ENCODE measurements around the gene MARCHF6. TPM values are rescaled to one million over a fixed set of nuclear protein-coding genes. Genes with fewer than 3 reads are reported as not detected.
"Not testable (repeated sequence)": the region's sequence is repeated elsewhere in the genome, so short reads cannot be mapped to it uniquely, and the experiment has no call there.

Gene MARCHF6
- polyA plus RNA-seq, 3 donors from 2014 or later = 23.3 to 54.5 (median 52.5) TPM

DNA sequence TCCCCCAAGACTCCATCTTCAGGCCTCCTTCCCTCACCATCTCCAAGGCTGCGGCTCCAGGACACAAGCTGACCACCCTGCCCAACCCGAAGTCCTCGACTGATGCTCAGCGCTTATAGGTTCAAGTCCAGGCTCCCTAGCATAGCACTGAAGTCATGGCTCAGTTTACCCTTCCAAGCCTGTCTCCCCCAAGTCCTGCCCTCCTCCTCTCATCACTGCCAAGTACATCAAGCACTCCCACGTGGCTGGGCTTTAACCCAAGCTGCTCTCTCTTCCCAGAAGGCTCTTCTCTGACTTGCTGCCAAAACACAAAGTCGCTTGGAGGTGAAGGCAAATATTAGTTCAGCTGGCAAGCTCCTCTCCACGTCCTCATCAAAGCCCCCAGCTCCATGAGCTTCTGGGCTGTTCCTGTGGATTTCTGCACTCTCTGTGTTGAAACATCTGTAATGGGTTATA lies 22.1 kb upstream of the MARCHF6 start:
- H3K4me3 Mint-ChIP-seq = no peak overlapping the region
- peaks cover 9 to 16% (median 10%) of the 10 kb centered on the region in 3 donors for H3K27me3 Mint-ChIP-seq (ENCODE audit: low read depth in 3 of 3)
- peaks cover 5 to 6% of the 10 kb centered on the region in 2 donors for H3K4me1 Mint-ChIP-seq
- no peak for DNase-seq
- no peaks in the 10 kb centered on the region for H3K9me3 Mint-ChIP-seq
- no peaks in the 10 kb centered on the region for H3K36me3 Mint-ChIP-seq
- no peak overlapping the region for H3K27ac Mint-ChIP-seq

DNA sequence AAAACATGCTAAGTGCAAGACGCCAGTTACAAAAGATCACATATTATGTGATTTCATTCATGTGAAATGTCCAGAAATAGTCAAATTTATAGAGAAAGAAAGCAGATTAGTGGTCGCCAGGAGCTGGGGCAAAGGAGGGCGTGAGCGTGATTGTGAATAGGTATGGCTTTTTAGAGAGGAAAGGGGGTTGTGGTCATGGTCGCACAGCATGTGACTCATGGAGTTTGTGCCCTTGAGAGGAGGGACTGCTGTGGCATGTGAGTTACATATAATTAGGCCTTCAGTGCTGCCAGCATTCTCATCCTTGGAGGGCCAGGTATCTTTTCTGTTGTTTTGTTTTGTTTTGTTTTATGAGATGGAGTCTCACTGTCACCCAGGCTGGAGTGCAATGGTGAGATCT lies 21.2 kb upstream of the MARCHF6 start:
- Mint-ChIP-seq H3K9me3 (no peaks in the 10 kb centered on the region), H3K36me3 (no peaks in the 10 kb centered on the region), H3K4me1 (peaks cover 5 to 6% of the 10 kb centered on the region in 2 donors), H3K27ac (no peak overlapping the region), H3K27me3 (ENCODE audit: low read depth in 3 of 3) (peaks cover 9 to 16% (median 10%) of the 10 kb centered on the region in 3 donors), H3K4me3 (peak overlapping the region; percentile 22 to 69 (median 45))
- DNase-seq = no peak

DNA sequence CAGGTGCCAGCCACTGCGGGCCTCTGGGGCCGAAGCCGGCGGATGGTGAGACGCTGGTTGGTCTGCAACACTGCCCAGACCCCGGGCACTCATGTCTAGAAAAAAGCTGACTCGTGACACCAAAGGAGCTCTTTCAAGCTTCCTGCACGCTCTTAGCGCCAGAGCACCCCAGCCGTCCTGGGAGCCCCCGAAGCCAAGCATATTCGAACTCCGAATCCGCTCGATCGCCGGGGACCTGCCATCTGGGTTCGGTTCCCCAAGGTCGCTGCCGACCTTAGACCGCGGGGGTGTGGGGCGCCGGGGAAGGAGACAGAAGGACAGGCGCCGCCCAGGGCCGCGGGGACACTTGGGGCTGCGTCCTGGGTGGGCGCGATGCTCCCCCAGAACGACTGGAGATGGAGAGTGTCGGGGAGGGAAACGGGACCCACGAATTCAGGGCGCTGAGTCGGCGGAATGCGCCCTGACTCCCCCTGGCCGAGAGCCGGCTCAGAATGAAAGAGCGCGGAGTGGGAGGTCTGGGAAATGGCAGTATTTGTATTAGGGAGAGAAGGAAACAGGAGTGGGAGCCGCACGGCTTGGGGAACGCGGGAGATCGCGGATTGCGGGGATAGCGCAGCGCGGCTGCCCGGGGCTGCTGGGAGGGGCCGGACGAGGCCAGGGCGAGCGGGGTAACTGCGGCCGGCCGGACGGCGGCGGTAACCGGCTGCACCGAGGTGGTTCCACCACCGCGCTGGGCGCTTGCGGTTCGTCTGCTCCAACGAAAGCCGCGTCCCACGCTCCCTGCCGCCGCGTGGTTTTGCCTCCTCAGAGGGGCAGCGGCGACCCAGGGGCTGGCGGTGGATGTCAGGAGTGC lies 20.1 kb upstream of the MARCHF6 start:
- Mint-ChIP-seq H3K4me1 (peaks cover 5 to 6% of the 10 kb centered on the region in 2 donors), H3K27me3 (ENCODE audit: low read depth in 3 of 3) (peaks cover 9 to 16% (median 10%) of the 10 kb centered on the region in 3 donors), H3K4me3 (peak overlapping the region; percentile 77 to 93 (median 88)), H3K27ac (peak overlapping the region in 1 of 6 donors; percentile 34), H3K36me3 (no peaks in the 10 kb centered on the region), H3K9me3 (no peaks in the 10 kb centered on the region)
- DNase-seq = peak in 2 of 3 donors; percentile 21 to 26

DNA sequence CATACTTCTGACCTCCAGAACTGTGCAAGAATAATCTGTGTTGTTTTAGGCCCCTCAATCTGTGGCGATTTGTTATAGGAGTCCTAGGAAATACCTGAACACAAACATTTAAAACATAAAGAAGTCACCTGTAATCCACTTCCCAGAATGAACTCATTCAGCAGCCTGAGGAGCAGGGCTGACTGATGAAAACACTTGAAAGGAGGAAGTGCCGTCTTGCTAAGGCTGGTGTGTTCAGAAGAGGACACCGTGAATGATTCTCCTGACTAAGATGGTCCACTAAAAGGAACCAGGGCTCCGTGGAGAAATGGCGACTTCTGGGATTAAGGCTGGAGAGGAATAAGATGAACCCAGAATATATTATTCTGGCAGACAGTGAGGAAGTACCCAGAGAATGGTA lies 18.7 kb upstream of the MARCHF6 start:
- Mint-ChIP-seq H3K27ac (no peak overlapping the region), H3K27me3 (ENCODE audit: low read depth in 3 of 3) (peaks cover 9 to 16% (median 11%) of the 10 kb centered on the region in 3 donors), H3K36me3 (no peaks in the 10 kb centered on the region), H3K9me3 (no peaks in the 10 kb centered on the region), H3K4me3 (peak overlapping the region in 2 of 5 donors; percentile 16 to 26), H3K4me1 (peaks cover 5 to 6% of the 10 kb centered on the region in 2 donors)
- no peak for DNase-seq

DNA sequence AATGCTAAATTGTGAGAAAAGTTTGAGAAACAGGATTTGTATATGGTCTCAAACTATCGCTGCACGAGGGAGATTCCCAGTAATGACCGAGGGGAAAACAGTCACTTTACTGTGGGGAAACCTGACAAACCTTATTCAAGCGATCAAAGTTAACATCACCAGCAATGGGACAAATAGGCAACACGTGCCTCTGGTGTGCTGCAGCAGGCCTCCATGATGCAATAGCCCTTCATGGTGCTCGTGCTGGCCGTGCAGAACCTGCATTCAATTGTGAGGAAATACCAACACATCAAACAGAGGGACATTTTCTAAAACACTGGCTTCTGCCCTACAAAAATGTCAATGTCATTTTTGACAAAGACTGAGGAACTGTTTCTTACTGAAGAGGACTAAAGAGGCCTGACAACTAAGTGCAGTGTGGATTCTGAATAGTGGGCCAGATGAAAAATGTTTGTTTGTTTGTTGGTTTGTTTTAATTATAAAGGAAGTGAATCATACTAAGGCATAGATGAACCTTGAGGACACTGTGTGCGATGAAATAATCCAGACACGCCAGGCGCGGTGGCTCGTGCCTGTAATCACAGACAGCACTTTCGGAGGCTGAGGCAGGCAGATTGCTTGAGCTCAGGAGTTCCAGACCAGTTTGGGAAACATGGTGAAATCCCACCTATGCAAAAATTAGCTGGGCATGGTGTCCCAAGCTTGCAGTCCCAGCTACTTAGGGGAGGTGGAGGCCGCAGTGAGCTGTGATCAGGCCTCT lies 17.6 kb upstream of the MARCHF6 start:
- Mint-ChIP-seq H3K4me3 (no peak overlapping the region), H3K27ac (no peak overlapping the region), H3K36me3 (no peaks in the 10 kb centered on the region), H3K9me3 (no peaks in the 10 kb centered on the region), H3K4me1 (peaks cover 5 to 6% of the 10 kb centered on the region in 2 donors), H3K27me3 (ENCODE audit: low read depth in 3 of 3) (peaks cover 9 to 16% (median 11%) of the 10 kb centered on the region in 3 donors)
- no peak for DNase-seq

DNA sequence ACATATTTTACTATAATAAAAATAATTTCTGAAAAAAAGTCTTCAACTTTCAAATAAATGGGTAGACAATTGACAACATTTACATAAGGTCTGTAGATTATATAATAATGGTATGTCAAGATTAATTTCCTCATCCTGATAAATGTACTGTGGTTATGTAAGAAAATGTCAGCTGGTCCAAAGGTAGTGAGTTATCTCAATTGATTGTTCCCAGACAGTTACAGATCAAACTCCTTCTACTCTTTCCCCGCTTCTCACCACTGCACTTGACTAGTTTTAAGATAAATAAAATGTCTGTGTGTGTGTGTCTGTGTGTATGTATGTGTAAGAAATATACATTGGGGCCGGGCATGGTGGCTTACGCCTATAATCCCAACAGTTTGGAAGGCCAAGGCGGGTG lies 16.4 kb upstream of the MARCHF6 start:
- H3K36me3 Mint-ChIP-seq = no peaks in the 10 kb centered on the region
- H3K4me3 Mint-ChIP-seq = no peak overlapping the region
- no peak for DNase-seq
- H3K27me3 Mint-ChIP-seq (ENCODE audit: low read depth in 3 of 3) = peaks cover 9 to 11% (median 11%) of the 10 kb centered on the region in 3 donors
- no peak overlapping the region for H3K27ac Mint-ChIP-seq
- H3K9me3 Mint-ChIP-seq = no peaks in the 10 kb centered on the region
- H3K4me1 Mint-ChIP-seq = peaks cover 5 to 6% of the 10 kb centered on the region in 2 donors

DNA sequence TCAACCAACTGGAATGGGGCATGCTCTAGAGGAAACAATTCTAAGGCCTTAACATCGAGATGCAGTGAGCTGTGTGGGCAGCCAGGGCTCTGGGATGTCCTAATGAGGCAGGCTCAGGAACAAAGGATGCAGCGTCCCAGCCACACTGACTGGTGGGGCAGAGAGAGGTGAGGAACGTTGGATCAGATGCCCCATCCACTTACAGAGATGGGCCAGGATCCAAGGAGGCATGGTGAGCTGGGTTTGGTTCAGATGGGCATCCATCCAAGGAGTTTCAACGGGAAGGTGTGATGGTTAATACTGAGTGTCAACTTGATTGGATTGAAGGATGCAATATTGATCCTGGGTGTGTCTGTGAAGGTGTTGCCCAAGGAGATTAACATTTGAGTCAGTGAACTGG lies 15.5 kb upstream of the MARCHF6 start:
- DNase-seq = no peak
- Mint-ChIP-seq H3K27ac (no peak overlapping the region), H3K4me1 (peaks cover 5 to 6% of the 10 kb centered on the region in 2 donors)

DNA sequence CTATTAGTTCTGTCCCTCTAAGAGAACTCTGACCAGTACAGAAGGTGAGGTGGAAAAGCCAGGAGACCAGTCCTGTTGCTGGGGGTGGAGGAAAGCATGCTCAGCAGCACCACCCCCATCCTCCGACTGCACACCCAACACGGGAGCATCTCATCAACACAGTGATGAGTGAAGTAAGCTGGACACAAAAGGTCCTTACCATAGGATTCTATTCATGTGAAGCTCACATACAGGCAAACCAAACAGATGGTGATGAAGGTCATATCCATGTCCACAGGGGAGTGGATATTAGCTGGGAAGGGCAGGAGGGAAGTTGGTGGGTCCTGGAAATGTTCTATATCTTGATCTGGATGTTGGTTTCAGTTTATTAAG lies 14.8 kb upstream of the MARCHF6 start:
- Mint-ChIP-seq H3K27ac (no peak overlapping the region), H3K4me3 (no peak overlapping the region), H3K9me3 (no peaks in the 10 kb centered on the region), H3K36me3 (no peaks in the 10 kb centered on the region), H3K4me1 (peaks cover 0 to 1% of the 10 kb centered on the region in 2 donors), H3K27me3 (ENCODE audit: low read depth in 3 of 3) (peaks cover 0 to 5% (median 4%) of the 10 kb centered on the region in 3 donors)
- no peak for DNase-seq

More for the DNA sequence above, 15.5 kb upstream of the MARCHF6 start:
- peaks cover 4 to 11% (median 7%) of the 10 kb centered on the region in 3 donors for H3K27me3 Mint-ChIP-seq (ENCODE audit: low read depth in 3 of 3)
- H3K36me3 Mint-ChIP-seq = no peaks in the 10 kb centered on the region
- H3K4me3 Mint-ChIP-seq = no peak overlapping the region
- no peaks in the 10 kb centered on the region for H3K9me3 Mint-ChIP-seq

DNA sequence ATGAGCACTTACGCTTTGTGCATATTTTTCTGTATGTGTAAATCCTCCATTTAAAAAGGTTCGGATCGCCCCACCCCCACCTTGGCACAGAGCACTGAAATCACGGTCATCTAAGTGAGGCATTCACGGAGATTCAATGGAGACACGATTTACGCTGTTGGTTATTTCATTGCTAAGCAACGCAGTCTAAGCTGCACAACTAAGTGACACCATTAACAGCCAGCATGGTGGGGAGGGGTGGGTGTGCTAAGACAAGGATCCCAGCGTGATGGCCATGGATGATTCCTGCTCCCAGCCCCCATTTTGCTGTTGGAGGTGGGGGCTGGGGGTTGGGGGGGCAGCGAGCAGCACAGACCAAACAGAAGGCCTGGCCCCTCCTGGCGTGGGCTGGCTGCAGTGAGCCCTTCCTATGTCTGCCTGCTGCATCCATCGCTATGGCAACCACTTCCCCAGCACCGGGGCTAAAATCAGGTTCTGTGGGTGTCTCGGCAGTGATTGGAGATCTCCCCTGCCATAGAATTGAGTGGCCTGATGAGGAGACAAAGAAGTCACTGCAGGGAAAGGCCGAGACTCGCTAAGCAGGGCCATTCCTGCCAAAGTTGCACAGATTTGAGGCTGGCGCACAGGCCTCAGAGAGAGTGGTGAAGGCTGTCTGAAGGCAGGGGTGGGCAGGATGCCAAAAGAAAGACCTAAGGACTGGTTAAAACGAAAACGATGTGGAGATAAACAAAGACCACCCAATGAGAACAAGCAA lies 14.3 kb upstream of the MARCHF6 start:
- Mint-ChIP-seq H3K4me3 (no peak overlapping the region), H3K27ac (no peak overlapping the region), H3K4me1 (no peaks in the 10 kb centered on the region), H3K27me3 (ENCODE audit: low read depth in 3 of 3) (peaks cover 0 to 5% (median 4%) of the 10 kb centered on the region in 3 donors), H3K9me3 (no peaks in the 10 kb centered on the region), H3K36me3 (no peaks in the 10 kb centered on the region)
- no peak for DNase-seq

DNA sequence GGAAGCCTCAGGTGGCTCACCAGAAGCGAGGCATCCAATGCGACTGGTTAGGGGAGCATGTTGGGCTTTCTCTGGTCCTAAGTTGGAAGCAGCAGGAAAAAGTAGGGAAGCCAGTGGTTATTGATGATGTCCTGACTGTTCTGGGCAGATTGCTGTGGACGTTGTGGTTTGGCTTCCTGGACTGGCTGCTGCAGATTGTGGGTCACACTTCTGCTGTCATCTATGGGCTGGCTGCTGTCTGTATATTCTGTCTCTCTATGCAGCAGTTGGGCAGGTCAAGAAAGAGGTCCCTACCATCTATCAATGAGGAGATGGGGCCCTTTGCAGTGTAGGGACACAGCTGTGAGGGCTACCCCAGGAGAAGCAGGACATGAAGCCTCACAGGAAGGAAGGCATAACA lies 13.5 kb upstream of the MARCHF6 start:
- no peak for DNase-seq
- Mint-ChIP-seq H3K4me1 (no peaks in the 10 kb centered on the region), H3K9me3 (no peaks in the 10 kb centered on the region), H3K27me3 (ENCODE audit: low read depth in 3 of 3) (peaks cover 0 to 1% (median under 1%) of the 10 kb centered on the region in 3 donors), H3K36me3 (no peaks in the 10 kb centered on the region), H3K27ac (no peak overlapping the region), H3K4me3 (no peak overlapping the region)

DNA sequence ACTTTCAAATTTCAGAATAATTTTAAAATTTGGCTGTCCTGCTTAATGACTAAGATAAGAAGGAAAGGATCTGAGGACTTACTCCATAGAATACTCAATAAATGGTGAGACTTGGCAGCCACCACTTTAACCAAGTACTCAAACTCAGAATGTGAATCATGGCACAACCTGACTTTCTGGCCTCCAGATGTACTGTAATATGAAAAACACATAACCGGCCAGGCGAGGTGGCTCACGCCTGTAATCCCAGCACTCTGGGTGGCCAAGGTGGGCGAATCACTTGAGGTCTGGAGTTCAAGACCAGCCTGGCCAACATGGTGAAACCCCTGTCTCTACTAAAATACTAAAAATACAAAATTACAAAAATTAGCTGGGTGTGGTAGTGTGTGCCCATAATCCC lies 10.0 kb upstream of the MARCHF6 start:
- H3K4me1 Mint-ChIP-seq = no peaks in the 10 kb centered on the region
- no peaks in the 10 kb centered on the region for H3K9me3 Mint-ChIP-seq
- no peaks in the 10 kb centered on the region for H3K36me3 Mint-ChIP-seq
- no peak overlapping the region for H3K4me3 Mint-ChIP-seq
- peaks cover 0 to 1% (median 0%) of the 10 kb centered on the region in 3 donors for H3K27me3 Mint-ChIP-seq (ENCODE audit: low read depth in 3 of 3)
- no peak for DNase-seq
- H3K27ac Mint-ChIP-seq = no peak overlapping the region

DNA sequence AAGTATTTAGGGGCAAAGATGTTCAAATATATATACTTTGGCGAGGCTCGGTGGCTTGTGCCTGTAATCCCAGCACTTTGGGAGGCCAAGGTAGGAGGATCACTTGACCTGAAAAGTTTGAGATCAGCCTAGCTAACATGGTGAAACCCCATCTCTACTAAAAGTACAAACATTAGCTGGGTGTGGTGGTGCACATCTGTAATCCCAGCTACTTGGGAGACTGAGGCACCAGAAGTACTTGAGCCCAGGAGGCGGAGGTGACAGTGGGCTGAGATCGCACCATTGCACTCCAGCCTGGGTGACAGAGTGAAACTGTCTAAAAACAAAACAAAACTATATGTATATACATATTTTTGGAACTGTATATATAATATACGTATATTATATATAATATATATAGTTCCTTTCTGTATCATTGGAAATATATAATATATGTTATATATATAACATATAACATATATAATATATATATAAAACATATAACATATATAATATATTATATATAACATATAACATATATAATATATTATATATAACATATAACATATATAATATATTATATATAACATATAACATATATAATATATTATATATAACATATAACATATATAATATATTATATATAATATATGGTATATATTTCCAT lies 8.9 kb upstream of the MARCHF6 start:
- not testable (repeated sequence) for H3K9me3 Mint-ChIP-seq; H3K36me3 Mint-ChIP-seq; H3K27ac Mint-ChIP-seq; DNase-seq; H3K4me1 Mint-ChIP-seq; H3K4me3 Mint-ChIP-seq; H3K27me3 Mint-ChIP-seq (ENCODE audit: low read depth in 3 of 3)

DNA sequence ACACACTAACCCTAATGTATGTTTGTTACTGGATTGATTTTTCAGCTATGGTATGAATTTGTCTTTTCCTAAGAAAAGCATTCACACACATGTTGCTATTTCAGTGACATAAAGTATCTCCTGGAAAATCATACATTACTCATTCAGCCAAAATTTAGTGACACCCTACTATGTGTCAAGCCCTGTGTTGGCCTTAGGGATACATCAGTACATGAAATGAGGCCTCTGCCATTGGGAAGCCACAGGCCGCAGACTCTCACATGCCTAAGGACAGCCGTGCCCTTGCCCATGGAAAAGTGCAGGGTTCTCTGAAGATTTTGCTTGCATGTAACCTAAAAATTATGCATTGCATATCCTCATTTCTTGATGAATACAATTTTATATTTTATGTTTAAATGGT lies 5.2 kb upstream of the MARCHF6 start:
- Mint-ChIP-seq H3K4me3 (no peak overlapping the region), H3K27me3 (ENCODE audit: low read depth in 3 of 3) (peaks cover 0 to 4% (median 2%) of the 10 kb centered on the region in 3 donors), H3K4me1 (peaks cover 15 to 16% of the 10 kb centered on the region in 2 donors), H3K36me3 (no peaks in the 10 kb centered on the region), H3K27ac (no peak overlapping the region), H3K9me3 (no peaks in the 10 kb centered on the region)
- no peak for DNase-seq
